NCI-H524 (cell line): ENCODE data around the gene RCOR2.

ENCODE experiments used
- DNase-seq, 2 experiments: peaks; one replicate each; lab custom pipeline; 2025; lab: John Stamatoyannopoulos, UW

RCOR2 gene

DNA sequence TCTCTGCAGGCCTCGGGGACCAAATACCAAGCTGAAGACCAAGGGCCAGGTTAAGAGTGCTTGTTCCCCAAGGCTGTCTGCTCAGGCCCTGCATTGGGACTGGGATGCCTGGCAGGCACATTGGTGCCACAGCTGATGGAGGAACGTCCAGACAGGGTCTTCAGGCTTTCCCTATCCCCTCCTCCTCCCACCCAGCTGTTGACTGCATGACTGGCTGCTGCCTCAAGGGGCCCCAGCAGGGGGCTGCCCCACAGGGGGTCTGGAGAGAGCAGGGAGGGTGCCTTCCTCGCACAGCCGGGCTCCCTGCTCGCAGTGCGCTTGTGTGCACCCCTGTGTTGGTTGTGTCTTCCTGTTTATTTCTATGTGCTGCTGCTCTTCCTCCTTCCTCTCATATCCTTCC is 9.9 kb downstream of the RCOR2 start:
- DNase-seq = peak in 1 of 2 experiments; percentile 49

DNA sequence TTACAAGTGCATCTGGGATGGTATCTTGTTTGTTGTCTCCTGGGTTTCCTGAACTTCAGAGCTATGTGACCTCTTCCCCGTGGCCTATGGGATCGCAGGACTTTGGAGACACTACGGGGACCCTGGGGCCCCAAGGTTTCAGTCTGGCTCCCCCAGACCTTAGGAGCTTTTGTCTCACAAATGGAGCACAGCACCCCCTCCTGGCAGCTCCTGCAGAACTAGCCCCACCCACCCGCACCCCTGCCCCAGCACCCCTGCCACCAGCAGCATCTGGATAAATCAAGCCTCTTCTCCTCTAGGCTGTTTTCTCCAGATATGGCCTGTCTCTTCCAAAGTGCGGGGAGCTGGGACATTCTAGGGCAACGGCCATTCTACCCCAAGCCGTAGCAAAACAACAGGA is 10.4 kb downstream of the RCOR2 start:
- DNase-seq = no peak

DNA sequence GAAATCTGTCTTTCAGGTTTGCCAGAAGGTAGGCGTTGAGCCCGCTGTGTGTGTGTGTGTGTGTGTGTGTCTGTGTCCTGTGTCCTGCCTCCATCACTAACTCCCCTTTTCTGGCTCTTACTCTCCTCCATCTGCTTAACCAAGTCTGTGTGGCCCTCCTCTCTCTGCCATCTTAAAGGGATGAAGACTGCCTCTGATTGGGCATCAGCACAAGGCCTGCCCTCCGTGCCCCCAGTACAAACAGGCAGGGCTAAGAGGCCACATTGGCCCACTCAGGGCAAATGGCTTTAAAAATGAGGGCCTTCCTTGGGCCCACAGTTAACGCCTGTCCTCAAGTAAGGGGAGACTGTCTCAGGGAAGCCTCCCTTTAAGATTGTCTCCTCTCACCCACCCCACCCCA is 10.9 kb downstream of the RCOR2 start:
- DNase-seq = no peak

DNA sequence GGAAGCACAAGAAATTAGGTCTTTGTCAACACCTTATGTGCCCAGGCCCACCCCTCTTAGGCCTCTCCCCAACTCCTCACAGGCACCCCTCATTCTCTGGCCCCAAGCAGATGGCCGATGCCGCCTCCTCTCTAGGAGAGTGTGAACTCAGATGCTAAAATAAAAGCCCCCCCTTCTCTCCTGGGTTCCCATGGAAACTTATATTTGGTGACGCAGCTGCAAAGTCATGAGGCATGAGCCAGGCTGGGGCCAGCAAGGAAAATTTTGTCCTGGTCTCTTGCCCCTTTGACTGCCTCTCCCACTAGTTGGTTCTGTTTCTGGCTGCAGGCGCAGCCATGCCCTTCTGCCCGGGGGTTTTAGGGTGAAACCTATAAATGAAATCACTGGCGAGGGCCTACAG is 11.8 kb downstream of the RCOR2 start:
- no peak for DNase-seq

- DNase-seq = no peak
These were observed 12.2 kb downstream of the RCOR2 start for GRCh38 chr11:63904743-63905142.

GRCh38 chr11:63903884-63904283 is 13.1 kb downstream of the RCOR2 start:
- no peak for DNase-seq

DNA sequence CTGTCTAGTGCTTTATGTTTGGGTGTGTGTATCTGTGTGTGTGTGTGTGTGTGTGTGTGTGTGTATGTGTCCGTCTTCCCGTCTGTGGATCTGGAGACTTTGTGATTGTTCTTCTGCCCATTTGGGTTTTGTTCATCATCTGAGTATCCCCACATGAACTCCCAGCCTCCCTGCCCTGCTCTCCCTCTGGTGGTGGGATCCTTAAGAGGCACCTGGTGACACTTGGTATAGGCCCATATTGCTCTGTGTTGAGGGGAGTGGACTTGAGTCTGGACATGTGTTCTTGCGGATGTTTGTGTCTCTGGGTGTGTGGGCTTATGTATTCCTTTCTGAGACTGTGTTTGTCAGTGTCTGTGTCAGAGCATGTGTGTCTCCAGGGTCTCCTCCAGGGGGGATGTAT is 15.3 kb downstream of the RCOR2 start:
- DNase-seq = no peak

- DNase-seq = no peak
These were observed 19.4 kb downstream of the RCOR2 start for GRCh38 chr11:63897459-63898146.

DNA sequence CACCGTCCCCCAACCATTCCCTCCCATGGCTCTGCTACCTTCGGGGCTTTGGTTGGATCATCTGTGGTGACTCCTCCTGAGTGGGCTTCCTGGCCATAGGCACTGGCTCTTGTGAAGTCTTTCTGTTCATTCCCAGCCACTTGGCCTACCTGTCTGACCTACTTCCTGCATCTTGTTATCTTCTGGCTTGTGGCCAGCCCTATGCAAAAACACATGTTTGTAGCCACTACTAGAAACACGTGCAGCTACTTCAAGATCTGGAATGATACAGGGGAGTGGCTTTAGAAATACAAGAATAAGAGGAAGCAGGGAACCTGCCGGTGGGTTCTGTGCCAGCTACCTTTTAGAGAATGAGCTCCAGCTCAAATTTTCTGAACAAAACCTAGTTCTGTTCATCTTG is 20.9 kb downstream of the RCOR2 start:
- DNase-seq = no peak

DNA sequence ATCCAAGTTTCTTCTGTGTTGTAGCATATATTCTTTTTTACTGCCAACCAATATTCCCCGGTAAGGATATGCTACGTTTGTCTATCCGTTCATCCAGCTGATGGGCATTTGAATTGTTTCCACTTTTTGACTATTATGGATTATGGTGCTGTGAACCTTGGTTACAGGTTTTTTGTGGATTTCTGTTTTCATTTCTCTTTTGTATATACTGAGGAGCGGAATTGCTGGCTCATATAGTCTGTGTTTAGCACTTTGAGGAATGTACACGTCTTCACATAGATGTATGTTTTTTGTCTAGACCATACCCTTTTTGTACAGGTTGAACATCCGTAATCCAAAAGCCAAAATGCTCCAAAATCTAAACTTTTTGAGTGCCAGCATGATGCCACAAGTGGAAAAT is 23.6 kb downstream of the RCOR2 start:
- DNase-seq = no peak

DNA sequence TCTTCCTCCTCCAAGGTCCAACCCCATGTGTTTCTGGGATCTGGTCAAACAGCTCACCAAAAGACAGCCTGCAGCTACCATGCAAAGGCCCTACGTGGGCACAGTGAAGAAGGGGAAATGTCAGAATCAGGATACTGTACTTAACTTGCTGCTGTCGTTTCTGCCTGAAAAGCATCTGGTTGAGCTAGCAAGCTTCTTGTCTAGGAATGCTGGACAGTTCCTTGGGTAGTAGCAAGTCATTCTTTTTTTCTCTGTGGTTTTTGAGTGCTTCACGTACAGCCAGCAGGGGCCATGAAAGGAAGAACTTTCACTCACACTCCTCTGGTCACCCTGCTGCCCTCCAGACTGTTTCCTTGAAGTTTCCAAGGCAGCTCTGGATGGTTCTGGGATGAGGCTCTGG is 24.7 kb downstream of the RCOR2 start:
- no peak for DNase-seq

GRCh38 chr11:63890368-63890767 is 26.6 kb downstream of the RCOR2 start:
- DNase-seq = no peak

DNA sequence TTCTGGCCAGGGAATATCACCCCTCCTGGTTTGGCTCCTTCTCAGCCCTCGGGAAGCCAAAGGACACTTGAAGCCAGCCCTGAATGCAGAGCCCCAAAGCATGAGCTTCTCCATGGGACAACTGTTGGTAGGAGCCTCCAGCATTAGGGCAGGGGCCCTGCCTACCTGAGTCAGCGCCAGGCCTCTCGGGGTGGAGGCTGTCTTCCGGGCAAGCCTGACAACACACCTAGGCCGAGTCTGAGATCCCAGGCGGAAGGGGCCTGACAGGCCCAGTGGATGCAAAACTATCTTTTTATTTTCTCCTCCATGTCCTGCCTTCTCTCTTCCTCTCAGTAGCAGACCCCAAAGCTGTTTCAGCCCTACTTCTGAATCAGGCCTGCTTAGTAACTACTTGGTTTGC is 27.6 kb downstream of the RCOR2 start:
- no peak for DNase-seq

DNA sequence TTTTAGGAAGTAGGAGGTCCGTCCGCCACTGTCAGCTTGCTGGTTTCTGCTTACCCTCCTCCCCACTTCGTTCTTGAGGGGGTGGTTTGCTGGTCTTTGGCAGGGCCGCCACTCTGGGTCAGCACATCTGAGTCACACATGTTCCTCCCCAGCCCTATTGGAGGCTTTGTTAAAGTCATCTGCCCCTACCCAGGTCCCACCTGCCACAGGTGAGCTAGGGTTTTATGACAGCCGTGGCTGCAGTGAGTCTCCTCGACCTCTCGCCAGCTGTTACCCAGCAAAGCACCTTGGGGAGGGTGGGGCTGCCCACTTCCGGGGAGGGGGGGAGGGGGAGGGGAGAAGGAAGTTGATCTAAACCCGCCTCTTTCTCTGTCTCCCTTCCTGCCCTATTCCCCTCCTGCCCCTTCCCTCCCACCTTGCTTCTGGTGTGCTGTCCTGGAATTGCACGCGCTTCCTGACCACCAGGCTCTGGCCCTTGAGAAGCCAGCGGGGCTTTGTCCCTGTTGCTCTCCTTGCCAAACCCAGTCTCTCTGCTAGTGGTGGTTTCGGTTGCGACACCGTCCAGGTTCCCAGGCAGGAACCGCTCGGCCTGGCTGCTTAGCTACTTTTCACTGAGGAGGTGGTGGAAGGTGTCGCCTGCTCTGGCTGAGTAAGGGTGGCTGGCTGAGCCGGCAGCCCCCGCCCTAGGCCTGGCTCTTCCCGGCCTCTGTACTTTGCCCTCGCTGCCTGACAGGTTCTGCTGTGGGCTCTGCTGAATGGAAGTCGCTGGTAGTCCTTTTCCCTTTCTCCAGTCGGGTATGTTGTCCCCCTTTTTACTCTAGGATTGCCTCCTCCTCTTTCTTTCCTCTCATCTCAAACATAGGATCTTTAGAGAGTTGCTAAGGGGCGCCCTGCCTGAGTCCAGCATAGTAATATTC is 28.5 kb downstream of the RCOR2 start:
- DNase-seq = no peak

- DNase-seq = no peak
These were observed 29.5 kb downstream of the RCOR2 start for GRCh38 chr11:63887386-63887999.

GRCh38 chr11:63884196-63884932 is 32.6 kb downstream of the RCOR2 start:
- no peak for DNase-seq

DNA sequence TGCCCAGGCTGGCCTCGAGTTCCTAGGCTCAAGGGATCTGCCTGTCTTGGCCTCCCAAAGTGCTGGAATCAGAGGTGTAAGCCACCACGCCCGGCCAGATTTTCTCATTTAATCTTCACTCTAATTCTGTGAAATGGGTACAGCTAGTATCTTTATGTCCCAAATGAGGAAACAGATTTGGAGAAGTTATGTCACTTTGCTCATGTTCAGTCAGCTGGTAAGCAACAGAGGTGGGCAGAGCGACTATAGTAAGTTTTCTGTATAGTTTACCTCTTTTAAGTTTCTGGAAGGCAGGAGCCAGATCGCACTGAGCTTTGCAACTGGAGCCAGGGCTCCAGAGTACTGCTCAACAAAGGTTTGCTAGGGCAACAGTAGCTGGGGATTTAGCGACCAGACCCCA is 33.2 kb downstream of the RCOR2 start:
- no peak for DNase-seq

DNA sequence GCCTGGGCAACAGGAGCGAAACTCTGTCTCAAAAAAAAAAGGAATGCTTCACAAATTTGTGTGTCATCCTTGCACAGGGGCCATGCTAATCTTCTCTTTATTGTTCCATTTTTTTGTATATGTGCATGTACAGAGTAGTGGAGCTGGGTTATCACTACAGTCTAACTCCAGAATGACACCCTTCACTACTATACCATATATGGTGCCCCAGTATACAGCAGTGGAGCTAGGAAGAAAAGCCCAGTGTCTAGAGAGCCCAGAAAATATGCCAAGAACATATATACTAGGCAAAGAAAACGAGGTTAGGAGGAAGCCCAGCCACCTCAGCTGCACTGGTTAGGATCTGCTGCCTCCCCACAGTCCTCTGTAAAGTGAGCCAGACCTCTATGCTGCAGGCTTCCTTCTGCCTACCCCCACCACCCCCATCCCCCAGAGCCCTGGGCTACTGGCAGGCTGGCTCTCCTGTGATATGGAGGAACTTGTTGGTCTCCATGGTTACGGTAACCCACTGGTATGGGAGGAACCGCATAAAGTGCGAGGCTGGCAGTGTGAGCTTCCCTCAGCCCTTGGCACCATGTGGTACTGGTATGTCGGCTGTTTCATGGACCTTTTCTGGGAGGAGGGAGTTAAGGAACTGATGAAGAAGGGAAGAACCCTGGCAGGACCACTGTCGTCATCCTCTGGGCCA is 34.3 kb downstream of the RCOR2 start:
- no peak for DNase-seq

GRCh38 chr11:63880403-63880790 is 36.6 kb downstream of the RCOR2 start:
- DNase-seq = no peak

GRCh38 chr11:63879598-63880402 is 37.2 kb downstream of the RCOR2 start:
- no peak for DNase-seq
